Left lobe of liver (tissue), 2 donors: ENCODE results near the gene KLK14. TPM values are rescaled to one million over a fixed set of nuclear protein-coding genes. Genes with fewer than 3 reads are reported as not detected.

Source experiments
- ATAC-seq: fragments of 200-7000 bp; cut with Tn5 transposase; one replicate; pipeline ENCODE4 v1.9.1; 2020; ENCODE audit warnings: mild to moderate bottlenecking, moderate library complexity
- DNase-seq: peaks from one replicate; pipeline ENCODE4 v3.0.0-alpha.2; 2020; ENCODE audit warnings: low spot score
- total RNA-seq: library from RNA; stranded (reverse); gene quantifications from one replicate; pipeline ENCODE4 v1.2.1, GENCODE V29; 2021
- donor health status: DM: no; HTN: no; CAD: no; lungs with moderate emphysema.
- donor health status: DM: no; HTN: yes; CAD: no.

The KLK14 gene
- total RNA-seq, 1 donor from 2014 or later = not detected

DNA sequence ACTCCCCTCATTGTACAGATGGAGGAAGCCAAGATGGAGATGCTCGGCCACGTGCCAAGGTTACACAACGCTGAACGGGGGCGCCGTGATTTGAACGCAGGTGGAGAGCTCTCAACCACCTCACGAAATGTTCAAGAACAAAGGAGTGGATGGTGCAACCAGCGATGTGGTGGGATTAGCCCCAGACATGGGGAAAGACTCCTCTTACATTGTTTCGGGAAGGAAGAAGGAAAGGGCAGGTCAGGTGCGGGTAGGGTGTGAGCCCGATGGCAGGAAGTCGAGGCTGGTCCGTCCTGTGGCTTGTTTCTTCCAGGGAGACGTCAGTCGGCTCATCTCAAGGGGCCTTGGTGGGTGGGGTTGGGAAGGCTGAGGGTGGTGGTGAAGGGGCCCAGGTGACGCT lies 7.1 kb upstream of the KLK14 start:
- DNase-seq = no peak
- ATAC-seq = no peak

DNA sequence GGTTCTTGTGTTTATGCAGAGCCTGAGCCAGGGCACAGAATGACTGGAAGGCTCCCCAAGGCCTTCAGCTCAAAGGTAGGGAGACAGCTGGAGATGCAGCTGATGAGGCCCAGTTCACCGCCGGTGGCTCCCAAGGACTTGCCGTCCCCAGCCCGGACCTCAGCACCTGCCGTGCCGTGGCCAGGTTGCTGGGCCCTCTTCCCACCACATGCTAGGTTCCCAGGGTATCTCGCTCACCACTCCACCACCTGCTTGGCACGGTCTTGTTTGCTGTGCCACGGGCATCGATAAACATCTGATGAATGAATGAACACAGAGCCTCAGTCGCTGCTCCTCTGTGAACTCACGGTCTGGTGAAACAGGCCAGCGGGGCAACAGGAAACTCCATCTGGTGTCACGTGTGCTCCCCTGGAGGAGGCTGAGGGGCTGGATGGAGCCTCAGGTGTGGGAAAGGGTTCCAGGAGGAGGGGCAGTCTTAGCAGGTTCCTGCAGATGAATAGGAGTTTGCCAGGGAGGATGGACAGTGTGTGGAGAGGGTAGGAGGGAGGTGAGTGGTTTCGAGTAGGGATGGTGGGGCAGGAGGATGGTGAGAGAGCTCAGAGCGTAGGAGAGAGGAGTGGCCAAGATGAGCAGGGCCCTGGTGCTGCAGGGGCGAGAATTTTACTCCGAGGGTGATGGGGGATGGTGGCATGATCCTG lies 3.6 kb upstream of the KLK14 start:
- DNase-seq (no peak), ATAC-seq (no peak)

- DNase-seq = no peak
- no peak for ATAC-seq
Measured at GRCh38 chr19:51084505-51084904, 1.8 kb upstream of the KLK14 start.

DNA sequence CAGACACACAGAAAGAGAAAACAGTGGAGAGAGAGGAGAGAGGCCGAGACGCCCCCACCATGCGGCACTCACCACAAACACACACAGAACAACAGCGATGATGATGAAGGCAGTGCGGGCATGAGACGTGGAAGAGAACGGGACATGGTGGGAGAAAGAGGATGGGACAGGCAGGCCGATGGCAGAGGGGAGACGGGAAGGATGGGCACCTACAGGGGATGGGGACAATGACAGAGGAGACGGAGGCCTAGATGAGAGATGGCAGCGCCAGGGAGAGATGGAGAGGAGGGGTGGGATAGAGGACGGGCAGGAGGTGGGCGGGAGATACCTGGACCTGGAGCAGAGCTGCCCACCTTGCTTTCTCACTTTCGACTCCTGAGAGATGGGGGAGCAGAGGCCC lies 1.1 kb upstream of the KLK14 start:
- DNase-seq (no peak), ATAC-seq (no peak)

GRCh38 chr19:51083181-51083580 lies 494 bp upstream of the KLK14 start:
- ATAC-seq (no peak), DNase-seq (no peak)

DNA sequence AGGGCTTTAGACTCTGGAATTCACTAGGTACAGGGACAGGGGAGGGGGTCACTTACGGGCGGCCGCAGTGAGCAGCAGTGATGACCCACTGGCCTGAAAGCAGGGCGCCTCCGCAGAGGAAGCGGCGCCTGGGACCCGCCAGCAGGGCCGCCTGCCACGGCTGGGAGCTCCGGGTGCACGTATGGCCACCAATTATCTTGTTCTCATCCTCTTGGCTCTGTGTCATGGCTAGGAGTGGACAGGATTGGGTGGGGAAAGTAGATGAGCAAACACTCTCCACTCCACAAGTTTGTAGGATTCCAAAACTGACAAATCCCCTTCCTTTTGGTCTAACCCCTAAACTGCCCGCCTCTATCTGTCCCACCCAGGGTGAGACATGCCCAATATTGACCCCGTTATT lies 1.2 kb downstream of the KLK14 start:
- DNase-seq = no peak
- no peak for ATAC-seq

GRCh38 chr19:51079481-51080110 lies 3.1 kb downstream of the KLK14 start:
- DNase-seq (no peak), ATAC-seq (no peak)

- DNase-seq (no peak), ATAC-seq (no peak)
Measured at GRCh38 chr19:51078731-51079130, 4.0 kb downstream of the KLK14 start.

GRCh38 chr19:51078104-51078503 lies 4.6 kb downstream of the KLK14 start:
- DNase-seq (no peak), ATAC-seq (no peak)

DNA sequence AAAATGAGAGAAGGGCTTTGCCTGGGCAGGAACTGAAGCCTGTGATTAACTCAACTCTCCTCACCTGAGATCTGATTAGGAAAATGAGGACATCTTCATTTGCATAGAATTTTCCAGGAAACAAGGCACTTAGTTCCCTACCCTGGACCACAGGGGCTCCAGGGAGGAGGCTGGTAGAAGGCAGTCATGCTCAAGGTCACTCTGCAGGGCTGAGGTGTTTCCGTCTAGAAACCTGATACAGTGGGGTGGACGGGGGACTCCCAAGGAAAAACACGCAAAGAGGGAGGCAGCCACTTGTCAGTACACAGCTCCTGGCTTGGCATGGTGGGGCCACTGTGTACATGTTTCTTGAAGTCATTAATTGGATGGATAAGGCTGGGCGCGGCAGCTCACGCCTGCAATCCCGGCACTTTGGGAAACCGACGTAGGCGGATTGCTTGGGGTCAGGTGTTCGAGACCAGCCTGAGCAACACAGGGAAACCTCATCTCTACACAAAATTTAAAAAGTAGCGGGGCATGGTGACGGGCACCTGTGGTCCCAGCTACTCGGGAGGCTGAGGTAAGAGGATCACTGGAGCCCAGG lies 6.0 kb downstream of the KLK14 start:
- no peak for ATAC-seq

GRCh38 chr19:51075998-51076397 lies 6.7 kb downstream of the KLK14 start:
- DNase-seq (no peak), ATAC-seq (no peak)

More for the DNA sequence above, 6.0 kb downstream of the KLK14 start:
- DNase-seq = no peak

DNA sequence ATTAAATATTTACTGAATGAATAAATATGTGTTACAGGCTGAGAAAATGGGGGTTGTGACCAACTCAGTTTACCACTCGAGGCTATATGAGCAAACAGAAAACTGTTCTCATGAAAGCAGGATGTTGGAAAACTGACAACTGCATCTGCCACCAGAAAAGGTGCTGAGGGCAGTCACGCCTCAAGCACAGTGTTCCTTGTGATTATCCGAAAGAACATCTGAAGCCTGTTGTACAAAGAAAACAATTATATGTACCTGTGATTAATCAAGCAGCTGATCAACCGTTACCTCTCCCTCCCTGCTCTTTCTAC lies 11.6 kb downstream of the KLK14 start:
- ATAC-seq = no peak
- no peak for DNase-seq

- DNase-seq (no peak), ATAC-seq (no peak)
Measured at GRCh38 chr19:51070334-51071094, 12.2 kb downstream of the KLK14 start.

DNA sequence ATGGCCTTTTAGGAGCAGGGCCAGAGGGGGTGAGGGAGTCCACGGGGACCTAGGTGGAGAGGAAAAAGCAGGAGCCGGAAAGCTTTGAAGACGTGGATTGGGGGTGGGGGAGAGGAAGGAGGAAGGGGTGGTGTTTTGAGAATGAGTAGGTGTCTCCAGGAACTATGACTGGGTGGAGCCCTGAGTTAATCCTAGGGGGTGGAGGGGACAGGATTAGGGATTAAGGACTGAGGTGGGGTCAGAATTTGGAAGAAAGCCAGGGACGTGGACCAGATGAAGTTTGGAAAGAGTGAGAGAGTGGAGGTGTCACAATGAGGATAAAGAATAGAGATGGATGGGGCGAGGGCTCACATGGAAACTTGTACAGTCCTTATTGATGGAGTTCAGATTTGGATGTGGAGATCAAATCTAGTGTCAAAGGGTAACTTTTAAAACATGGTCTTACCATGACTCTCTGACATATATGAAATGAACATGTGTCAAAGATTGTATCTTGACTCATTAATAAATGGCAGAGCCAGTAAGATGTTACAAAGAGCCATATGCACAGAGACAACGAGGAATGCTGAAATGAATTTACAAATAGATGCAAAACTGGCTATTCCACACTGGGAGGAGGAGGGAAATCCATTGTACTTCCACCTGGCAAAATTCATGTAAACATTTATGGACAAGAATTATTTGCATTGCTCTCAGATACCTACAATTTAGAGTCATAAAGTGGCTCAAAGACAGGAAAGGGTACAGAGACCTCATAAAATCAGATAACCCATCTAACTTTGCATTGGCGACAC lies 16.1 kb downstream of the KLK14 start:
- no peak for DNase-seq
- no peak for ATAC-seq

DNA sequence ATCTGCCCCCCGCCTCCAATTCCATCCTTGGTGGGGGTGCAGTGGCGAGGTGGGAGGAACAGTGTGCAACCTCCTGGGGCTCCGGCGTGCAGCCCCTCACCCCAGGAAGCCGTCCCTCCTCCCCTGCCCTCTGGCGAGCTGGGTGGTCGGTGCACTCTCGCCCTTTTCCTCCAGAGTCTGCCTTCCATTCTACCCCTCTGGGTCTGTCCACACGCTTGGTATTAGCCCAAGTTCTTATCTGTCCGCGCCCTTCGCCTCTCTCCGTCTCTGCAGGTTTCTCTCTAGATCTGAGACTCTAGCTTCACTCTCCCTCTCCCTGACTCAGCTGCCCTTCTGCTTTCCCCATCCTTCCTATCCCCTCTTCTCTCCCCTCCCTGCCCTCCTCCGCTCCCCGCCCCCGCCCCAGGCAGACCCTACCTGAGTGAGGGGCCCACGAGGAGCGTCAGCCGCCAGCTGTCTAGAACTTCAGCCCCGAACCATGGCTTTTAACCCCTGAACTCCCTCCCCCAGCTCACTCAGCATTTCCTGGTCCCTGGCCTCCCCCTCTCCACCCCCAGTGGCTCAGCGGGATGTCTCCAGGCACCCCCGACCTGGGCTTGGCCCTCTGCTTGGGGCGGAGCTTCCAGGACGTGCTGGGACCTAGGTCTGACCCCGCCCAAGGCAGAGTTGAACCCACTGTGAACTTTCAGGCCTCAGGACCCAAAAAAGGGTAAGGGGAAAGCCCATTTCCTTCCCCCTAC lies 17.3 kb downstream of the KLK14 start:
- ATAC-seq = no peak
- no peak for DNase-seq

DNA sequence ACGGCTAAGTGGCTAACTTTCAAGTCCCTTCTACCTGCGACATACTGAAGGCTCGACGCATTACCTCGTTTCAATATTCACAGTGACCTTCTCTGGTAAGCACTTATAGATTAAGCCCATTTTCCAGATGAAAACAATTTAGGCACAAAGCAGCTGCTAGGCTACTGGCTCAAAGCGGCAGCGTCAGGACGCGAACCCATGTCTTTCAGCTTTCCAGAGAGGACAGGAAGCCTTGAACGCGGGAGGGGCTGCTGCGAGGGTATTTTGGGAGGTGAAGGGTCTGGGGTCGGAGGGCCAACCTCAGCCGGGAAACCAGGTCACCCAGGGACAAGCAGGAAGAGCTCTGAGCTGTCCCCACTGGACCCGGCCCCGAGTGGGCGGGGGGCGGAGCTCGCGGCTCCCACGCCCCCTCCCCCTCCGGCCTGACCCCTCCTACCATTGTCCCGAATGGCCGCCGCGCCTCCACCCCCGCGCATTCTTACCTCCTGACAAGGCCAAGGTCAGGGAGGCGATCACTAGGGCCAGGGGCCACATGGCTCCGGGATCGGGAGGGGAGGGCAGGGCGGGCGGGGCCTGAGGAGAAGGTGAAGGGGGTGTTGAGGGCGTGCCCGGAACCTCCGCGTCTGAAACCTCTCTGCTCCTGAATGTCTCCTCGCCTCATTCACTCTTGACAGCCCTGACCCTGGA lies 18.0 kb downstream of the KLK14 start, which contains the start of gene KLK13:
Gene KLK13, minus strand, starts transcription at position 559 of the 687 bp plus-strand sequence. Its CDS starts 25 bp downstream, at position 534.
- DNase-seq = no peak

DNA sequence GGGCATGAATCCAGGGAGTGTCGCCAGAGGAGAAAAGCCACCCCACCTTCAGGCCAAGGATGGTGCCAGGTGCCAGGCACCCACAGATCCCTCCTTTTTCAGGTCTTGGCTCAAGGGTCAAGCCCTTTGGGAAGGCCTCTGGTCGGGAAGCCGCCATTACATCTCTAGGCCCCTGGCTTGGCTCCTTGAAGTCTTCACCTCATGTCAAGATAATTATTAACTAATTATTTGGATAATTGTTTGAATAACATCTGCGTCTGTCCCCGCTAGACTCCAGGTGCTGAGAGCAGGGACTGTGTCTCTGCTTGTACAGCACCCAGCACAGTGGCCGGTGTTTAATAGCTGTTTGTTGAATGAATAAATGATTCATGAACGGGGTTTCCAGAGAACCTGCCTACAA lies 19.0 kb downstream of the KLK14 start:
- DNase-seq (no peak), ATAC-seq (no peak)

More for the DNA sequence above, 18.0 kb downstream of the KLK14 start, which contains the start of gene KLK13:
- ATAC-seq = no peak

DNA sequence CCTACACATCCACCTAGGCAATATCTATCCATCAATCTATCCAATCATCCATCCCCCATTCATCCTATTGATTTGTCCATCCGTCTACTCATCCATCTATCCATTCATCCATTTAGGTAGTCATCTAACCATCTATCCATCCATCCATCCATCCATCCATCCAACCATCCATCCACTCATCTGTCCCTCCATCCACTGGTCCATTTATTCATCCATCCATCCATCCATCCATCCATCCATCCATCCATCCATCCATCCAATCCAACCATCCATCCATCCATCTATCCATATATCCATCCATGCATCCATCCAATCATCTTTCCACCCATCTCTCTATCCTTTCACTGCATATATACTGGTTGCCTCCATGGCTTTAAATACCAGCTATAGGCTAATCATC lies 21.7 kb downstream of the KLK14 start:
- ATAC-seq (no peak), DNase-seq (no peak)

- DNase-seq = no peak
- no peak for ATAC-seq
Measured at GRCh38 chr19:51060336-51060735, 22.4 kb downstream of the KLK14 start.

DNA sequence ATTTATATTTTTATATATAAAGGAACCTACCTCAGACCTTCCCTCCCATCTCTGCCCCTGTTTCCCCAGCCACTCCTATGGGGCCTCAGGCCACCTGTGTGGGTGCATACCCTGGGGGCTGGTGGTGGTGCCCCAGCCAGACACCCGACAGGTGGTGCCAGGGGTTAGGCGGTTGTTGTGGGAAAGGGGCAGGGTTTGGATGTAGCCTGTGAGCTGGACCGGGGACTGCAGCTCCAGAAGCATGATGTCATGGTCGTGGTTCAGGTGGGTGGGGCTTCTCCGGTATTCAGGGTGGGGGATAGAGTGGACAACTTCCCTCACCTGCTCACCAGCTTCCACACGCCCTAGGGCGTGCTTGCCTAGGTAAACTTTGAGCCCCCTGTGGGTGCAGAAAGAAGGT lies 23.0 kb downstream of the KLK14 start:
- ATAC-seq (no peak), DNase-seq (no peak)
